Osteocyte (in vitro differentiated cells): Measurements from ENCODE around the gene RD3L. TPM values are rescaled to one million over a fixed set of nuclear protein-coding genes. Genes with fewer than 3 reads are reported as not detected.

ENCODE experiments used
- DNase-seq: peaks from one replicate; pipeline ENCODE4 v3.0.0; 2021; ENCODE audit warnings: mixed read lengths; ENCODE audit not compliant: unreplicated experiment; ENCODE audit errors: extremely low spot score
- H3K27ac Mint-ChIP-seq: one replicate; pipeline ENCODE4 v1.8.0; 2021; ENCODE audit warnings: mild to moderate bottlenecking, mixed read lengths; ENCODE audit not compliant: unreplicated experiment
- H3K27me3 Mint-ChIP-seq: one replicate; pipeline ENCODE4 v1.8.0; 2021; ENCODE audit warnings: mixed read lengths; ENCODE audit not compliant: unreplicated experiment
- H3K36me3 Mint-ChIP-seq: one replicate; pipeline ENCODE4 v1.8.0; 2021; ENCODE audit warnings: mixed read lengths; ENCODE audit not compliant: unreplicated experiment
- H3K4me1 Mint-ChIP-seq: one replicate; pipeline ENCODE4 v1.8.0; 2021; ENCODE audit warnings: mixed read lengths; ENCODE audit not compliant: unreplicated experiment
- H3K4me3 Mint-ChIP-seq: one replicate; pipeline ENCODE4 v1.8.0; 2021; ENCODE audit warnings: mild to moderate bottlenecking, moderate library complexity, mixed read lengths; ENCODE audit not compliant: unreplicated experiment
- H3K9me3 Mint-ChIP-seq: one replicate; pipeline ENCODE4 v1.8.0; 2021; ENCODE audit warnings: mixed read lengths; ENCODE audit not compliant: unreplicated experiment
- CTCF ChIP-seq: fragments of 200-600 bp; sonication (generic); IDR thresholded peaks from 2 replicates; pipeline ENCODE4 v1.5.0; 2021; ENCODE audit warnings: antibody characterized with exemption, mild to moderate bottlenecking, moderate library complexity
- total RNA-seq: library from RNA; stranded (reverse); gene quantifications from 2 replicates; pipeline ENCODE4 v1.2.1, GENCODE V29; 2021

The RD3L gene
- total RNA-seq, 1 donor from 2014 or later: not detected

GRCh38 chr14:103899316-103899715 lies 43.0 kb downstream of the RD3L start:
- no peaks in the 10 kb centered on the region for H3K36me3 Mint-ChIP-seq
- TF ChIP-seq CTCF: no peak
- DNase-seq: no peak
- H3K9me3 Mint-ChIP-seq: no peaks in the 10 kb centered on the region
- H3K27me3 Mint-ChIP-seq: no peaks in the 10 kb centered on the region
- H3K4me1 Mint-ChIP-seq: no peaks in the 10 kb centered on the region
- H3K27ac Mint-ChIP-seq: no peak overlapping the region
- no peak overlapping the region for H3K4me3 Mint-ChIP-seq

GRCh38 chr14:103898711-103899110 lies 43.6 kb downstream of the RD3L start:
- H3K4me1 Mint-ChIP-seq: no peaks in the 10 kb centered on the region
- no peaks in the 10 kb centered on the region for H3K27me3 Mint-ChIP-seq
- no peak overlapping the region for H3K4me3 Mint-ChIP-seq
- no peaks in the 10 kb centered on the region for H3K9me3 Mint-ChIP-seq
- no peak for DNase-seq
- no peaks in the 10 kb centered on the region for H3K36me3 Mint-ChIP-seq
- no peak for TF ChIP-seq CTCF
- H3K27ac Mint-ChIP-seq: no peak overlapping the region

GRCh38 chr14:103898204-103898603 lies 44.1 kb downstream of the RD3L start:
- Mint-ChIP-seq H3K27ac (no peak overlapping the region), H3K9me3 (no peaks in the 10 kb centered on the region), H3K36me3 (no peaks in the 10 kb centered on the region), H3K4me1 (no peaks in the 10 kb centered on the region), H3K27me3 (no peaks in the 10 kb centered on the region), H3K4me3 (no peak overlapping the region)
- no peak for DNase-seq
- no peak for TF ChIP-seq CTCF

- Mint-ChIP-seq H3K4me3 (no peak overlapping the region), H3K4me1 (no peaks in the 10 kb centered on the region), H3K36me3 (no peaks in the 10 kb centered on the region), H3K9me3 (no peaks in the 10 kb centered on the region), H3K27me3 (no peaks in the 10 kb centered on the region), H3K27ac (no peak overlapping the region)
- no peak for DNase-seq
- no peak for TF ChIP-seq CTCF
Measured at GRCh38 chr14:103897075-103897947, 45.0 kb downstream of the RD3L start.

- TF ChIP-seq CTCF: no peak
- Mint-ChIP-seq H3K4me1 (no peaks in the 10 kb centered on the region), H3K27me3 (no peaks in the 10 kb centered on the region), H3K27ac (no peak overlapping the region), H3K4me3 (no peak overlapping the region), H3K9me3 (no peaks in the 10 kb centered on the region), H3K36me3 (no peaks in the 10 kb centered on the region)
- DNase-seq: no peak
Measured at GRCh38 chr14:103896578-103896977, 45.8 kb downstream of the RD3L start.
